Lower lobe of right lung (tissue), 2 donors: ENCODE measurements around the gene CPLX1. TPM values are rescaled to one million over a fixed set of nuclear protein-coding genes. Genes with fewer than 3 reads are reported as not detected.

Source experiments
- ATAC-seq, 2 donors: fragments of 200-7000 bp; cut with Tn5 transposase; one replicate each; pipeline ENCODE4 v1.9.1; 2020 to 2022; ENCODE audit warnings: mild to moderate bottlenecking in 2 of 2, moderate library complexity in 2 of 2
- DNase-seq: peaks from one replicate; pipeline ENCODE4 v3.0.0-alpha.2; 2020
- H3K27ac ChIP-seq: fragments of 200-600 bp; one replicate; pipeline ENCODE4 v1.8.0; 2022
- H3K27me3 ChIP-seq: fragments of 200-600 bp; one replicate; pipeline ENCODE4 v1.8.0; 2022; ENCODE audit warnings: low read depth
- H3K36me3 ChIP-seq: fragments of 200-600 bp; one replicate; pipeline ENCODE4 v1.8.0; 2022; ENCODE audit warnings: mild to moderate bottlenecking
- H3K4me1 ChIP-seq: fragments of 200-600 bp; one replicate; pipeline ENCODE4 v1.8.0; 2022
- H3K4me3 ChIP-seq: fragments of 200-600 bp; one replicate; pipeline ENCODE4 v1.8.0; 2022; ENCODE audit warnings: mild to moderate bottlenecking
- H3K9me3 ChIP-seq: fragments of 200-600 bp; one replicate; pipeline ENCODE4 v1.8.0; 2022
- intact Hi-C: fragments of 100-400 bp; cut with DNase I; formaldehyde crosslinking; loops from one replicate; pipeline ENCODE4 v1.11.0; 2022
- total RNA-seq: library from RNA; stranded (reverse); fragmentation: NEBNext Ultra II Directional; extraction: Animal tissue kit (Norgen Biotek cat#: 25700); gene quantifications from one replicate; pipeline ENCODE4 v1.2.1, GENCODE V29; 2021
- TF ChIP-seq, protein P1 (sequence below): fragments of 200-600 bp; IDR thresholded peaks from one replicate; pipeline ENCODE4 v1.8.0; 2022; ENCODE audit warnings: antibody characterized with exemption, mild to moderate bottlenecking
- donor health status: DM: no; HTN: yes; CAD: no; lungs with severe emphysema.

Gene CPLX1
- total RNA-seq, 1 donor from 2014 or later: 3.9 TPM

DNA sequence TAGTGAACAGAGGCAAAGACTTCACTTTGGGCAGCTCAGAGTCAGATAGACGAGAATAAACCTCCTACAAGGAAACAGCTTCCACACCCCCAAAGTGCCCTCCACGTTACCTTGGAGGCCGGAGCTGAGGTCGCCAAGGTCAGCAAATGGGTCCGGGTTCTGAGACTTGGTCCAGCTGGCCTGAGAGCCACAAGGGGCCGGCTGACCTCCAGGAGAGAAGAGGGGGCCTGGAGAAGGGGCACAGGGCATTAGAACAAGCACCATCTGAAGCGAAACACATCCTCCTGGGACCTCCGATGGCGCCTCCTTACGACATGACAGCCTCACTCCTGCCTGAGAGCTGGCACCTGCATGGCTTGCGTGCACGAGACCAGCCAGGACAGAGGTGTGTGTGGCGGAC, 33.6 kb upstream of the CPLX1 start:
- H3K4me1 ChIP-seq: no peaks in the 10 kb centered on the region
- H3K36me3 ChIP-seq: peaks cover 87% of the 10 kb centered on the region
- TF ChIP-seq, protein P1, sequence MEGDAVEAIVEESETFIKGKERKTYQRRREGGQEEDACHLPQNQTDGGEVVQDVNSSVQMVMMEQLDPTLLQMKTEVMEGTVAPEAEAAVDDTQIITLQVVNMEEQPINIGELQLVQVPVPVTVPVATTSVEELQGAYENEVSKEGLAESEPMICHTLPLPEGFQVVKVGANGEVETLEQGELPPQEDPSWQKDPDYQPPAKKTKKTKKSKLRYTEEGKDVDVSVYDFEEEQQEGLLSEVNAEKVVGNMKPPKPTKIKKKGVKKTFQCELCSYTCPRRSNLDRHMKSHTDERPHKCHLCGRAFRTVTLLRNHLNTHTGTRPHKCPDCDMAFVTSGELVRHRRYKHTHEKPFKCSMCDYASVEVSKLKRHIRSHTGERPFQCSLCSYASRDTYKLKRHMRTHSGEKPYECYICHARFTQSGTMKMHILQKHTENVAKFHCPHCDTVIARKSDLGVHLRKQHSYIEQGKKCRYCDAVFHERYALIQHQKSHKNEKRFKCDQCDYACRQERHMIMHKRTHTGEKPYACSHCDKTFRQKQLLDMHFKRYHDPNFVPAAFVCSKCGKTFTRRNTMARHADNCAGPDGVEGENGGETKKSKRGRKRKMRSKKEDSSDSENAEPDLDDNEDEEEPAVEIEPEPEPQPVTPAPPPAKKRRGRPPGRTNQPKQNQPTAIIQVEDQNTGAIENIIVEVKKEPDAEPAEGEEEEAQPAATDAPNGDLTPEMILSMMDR: no peak
- no peaks in the 10 kb centered on the region for H3K9me3 ChIP-seq
- no peak overlapping the region for H3K4me3 ChIP-seq
- no peak overlapping the region for H3K27ac ChIP-seq
- no peaks in the 10 kb centered on the region for H3K27me3 ChIP-seq
- intact Hi-C loops: no loop called here
- DNase-seq: peak; percentile 23
- no peak for ATAC-seq

DNA sequence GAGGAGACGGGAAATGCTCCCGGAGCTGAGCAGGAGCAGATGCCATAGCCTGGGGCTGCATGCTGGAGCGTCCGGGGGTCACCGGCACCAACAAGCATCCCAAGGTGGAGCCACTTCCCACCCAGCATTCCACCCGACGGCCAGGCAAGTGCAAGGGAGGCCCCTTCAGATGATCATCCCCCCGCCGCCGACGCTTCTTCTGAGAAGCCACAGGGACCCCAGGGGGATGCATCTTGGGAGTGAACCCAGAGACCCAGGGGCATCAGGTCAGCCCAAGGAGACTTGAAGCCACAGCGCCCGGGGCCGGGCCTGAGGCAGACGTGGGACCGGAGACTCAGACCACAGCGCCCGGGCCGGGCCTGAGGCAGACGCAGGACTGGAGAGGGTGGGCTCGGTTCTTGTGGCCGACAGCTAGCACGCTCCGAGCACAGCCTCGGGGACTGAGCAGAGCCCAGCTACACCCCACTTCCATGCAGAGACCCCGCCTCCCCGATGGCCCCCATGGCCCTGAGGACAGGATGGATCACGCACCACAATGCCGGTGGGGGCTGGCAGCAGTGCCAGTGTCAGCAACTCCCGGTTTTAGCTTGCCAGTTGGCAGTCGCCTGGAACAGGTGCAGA, 33.0 kb upstream of the CPLX1 start:
- TF ChIP-seq, protein P1: no peak
- Histone ChIP-seq H3K36me3 (peaks cover 86% of the 10 kb centered on the region), H3K27me3 (no peaks in the 10 kb centered on the region), H3K27ac (no peak overlapping the region), H3K4me1 (no peaks in the 10 kb centered on the region), H3K9me3 (no peaks in the 10 kb centered on the region), H3K4me3 (no peak overlapping the region)
- intact Hi-C loops: no loop called here
- DNase-seq: peak; percentile 46
- peak in 1 of 2 donors; percentile 22 for ATAC-seq

DNA sequence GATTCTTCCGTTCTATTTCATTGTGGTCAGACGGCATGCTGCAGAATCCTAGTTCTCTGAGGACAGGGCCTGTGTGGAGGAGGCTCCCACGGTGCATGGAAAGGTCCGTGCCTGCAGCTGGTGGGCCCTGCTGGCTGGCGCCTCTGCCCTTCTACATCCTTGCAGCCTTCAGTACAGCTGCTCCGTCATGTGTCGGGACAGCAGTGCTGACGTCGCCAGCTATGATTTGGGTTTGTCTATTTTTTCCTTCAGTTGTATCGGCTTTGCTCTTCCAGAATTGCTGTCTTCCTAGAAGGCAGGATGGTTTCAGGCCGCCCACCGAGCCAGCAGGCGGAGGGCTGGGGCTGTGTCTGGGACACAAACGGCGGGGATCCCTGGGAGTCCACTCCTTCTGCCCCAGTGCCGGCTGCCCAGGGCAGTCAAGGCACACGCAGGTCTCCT, 32.1 kb upstream of the CPLX1 start:
- TF ChIP-seq, protein P1: no peak

DNA sequence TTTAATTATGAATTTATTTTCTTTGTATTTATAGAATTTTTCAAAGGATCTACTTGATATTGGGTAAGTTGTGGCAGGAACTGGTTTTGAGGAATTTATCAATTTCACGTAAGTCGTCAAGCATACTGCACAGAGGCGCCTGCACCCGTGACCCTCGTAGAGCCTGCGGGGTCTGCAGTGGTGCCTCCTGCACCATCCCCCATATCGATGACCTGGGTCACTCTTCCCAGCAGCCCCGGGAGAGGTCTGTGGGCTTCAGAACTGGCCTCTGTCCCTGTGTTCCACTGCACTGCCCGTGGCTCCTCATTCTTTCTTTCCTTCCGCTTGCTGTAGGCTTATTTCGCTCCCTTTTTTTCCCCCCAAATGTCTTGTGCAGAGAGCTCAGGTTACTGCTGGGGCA, 31.5 kb upstream of the CPLX1 start:
- DNase-seq: peak; percentile 23
- Histone ChIP-seq H3K36me3 (peaks cover 84% of the 10 kb centered on the region), H3K27ac (no peak overlapping the region), H3K4me3 (no peak overlapping the region), H3K9me3 (no peaks in the 10 kb centered on the region), H3K27me3 (no peaks in the 10 kb centered on the region), H3K4me1 (no peaks in the 10 kb centered on the region)
- intact Hi-C loops: no loop called here
- no peak for ATAC-seq
- TF ChIP-seq, protein P1: no peak

More for the DNA sequence above, 32.1 kb upstream of the CPLX1 start:
- no peaks in the 10 kb centered on the region for H3K27me3 ChIP-seq
- no peak overlapping the region for H3K27ac ChIP-seq
- ATAC-seq (no peak), DNase-seq (peak; percentile 14)
- no peaks in the 10 kb centered on the region for H3K4me1 ChIP-seq
- intact Hi-C loops: no loop called here
- H3K9me3 ChIP-seq: no peaks in the 10 kb centered on the region
- peaks cover 84% of the 10 kb centered on the region for H3K36me3 ChIP-seq
- no peak overlapping the region for H3K4me3 ChIP-seq

DNA sequence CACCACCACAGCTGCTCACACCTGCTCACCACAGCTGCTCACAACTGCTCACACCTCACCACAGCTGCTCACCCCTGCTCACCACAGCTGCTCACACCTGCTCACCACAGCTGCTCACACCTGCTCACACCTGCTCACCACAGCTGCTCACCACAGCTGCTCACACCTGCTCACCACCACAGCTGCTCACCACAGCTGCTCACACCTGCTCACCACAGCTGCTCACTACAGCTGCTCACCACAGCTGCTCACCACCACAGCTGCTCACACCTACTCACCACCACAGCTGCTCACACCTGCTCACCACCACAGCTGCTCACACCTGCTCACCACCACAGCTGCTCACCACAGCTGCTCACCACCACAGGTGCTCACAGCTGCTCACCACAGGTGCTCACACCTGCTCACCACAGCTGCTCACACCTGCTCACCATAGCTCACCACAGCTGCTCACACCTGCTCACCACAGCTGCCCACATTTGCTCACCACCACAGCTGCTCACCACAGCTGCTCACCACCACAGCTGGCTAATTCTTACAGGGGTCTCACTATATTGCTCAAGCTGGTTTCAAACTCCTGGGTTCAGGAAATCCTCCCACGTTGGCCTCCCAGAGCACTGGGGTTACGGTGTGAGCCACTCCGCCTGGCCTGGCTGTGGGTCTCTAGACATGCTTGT, 30.4 kb upstream of the CPLX1 start:
- TF ChIP-seq, protein P1: no peak
- H3K27me3 ChIP-seq: no peaks in the 10 kb centered on the region
- ATAC-seq (no peak), DNase-seq (peak; percentile 24)
- H3K9me3 ChIP-seq: no peaks in the 10 kb centered on the region
- peaks cover 84% of the 10 kb centered on the region for H3K36me3 ChIP-seq
- no peaks in the 10 kb centered on the region for H3K4me1 ChIP-seq
- no peak overlapping the region for H3K4me3 ChIP-seq
- intact Hi-C loops: no loop called here
- H3K27ac ChIP-seq: no peak overlapping the region
